CD14-positive monocyte (primary cell): ENCODE data around the gene MTG2. TPM values are rescaled to one million over a fixed set of nuclear protein-coding genes. Genes with fewer than 3 reads are reported as not detected.

ENCODE experiments used
- DNase-seq, 3 donors: peaks; one replicate each; pipeline ENCODE4 v3.0.0-alpha.2; 2011 to 2022
- H2AFZ ChIP-seq: 2 replicates; pipeline ENCODE4 v1.6.0; 2012; ENCODE audit warnings: mild to moderate bottlenecking, low read depth, low read length, inconsistent platforms; ENCODE audit not compliant: insufficient read depth, poor library complexity, severe bottlenecking
- H3K27ac ChIP-seq, 2 donors: 1 replicate in 1 of 2; 2 replicates in 1 of 2; pipeline ENCODE4 v1.5.1; 2012 to 2013; ENCODE audit warnings: low read length in 2 of 2, control low read depth in 1 of 2, inconsistent platforms in 1 of 2, low read depth in 1 of 2, mild to moderate bottlenecking in 1 of 2
- H3K27me3 ChIP-seq, 2 donors: one replicate each; pipeline versions ENCODE4 v1.6.0 to v1.6.1; 2011 to 2013; ENCODE audit warnings: low read length in 2 of 2; ENCODE audit not compliant: control insufficient read depth in 2 of 2, insufficient read depth in 2 of 2
- H3K36me3 ChIP-seq, 2 donors: replicated peaks in 1 of 2; 1 replicate in 1 of 2; 2 replicates in 1 of 2; pipeline versions ENCODE4 v1.5.1 to v1.6.1; 2012 to 2013; ENCODE audit warnings: low read length in 2 of 2, control low read depth in 1 of 2, inconsistent platforms in 1 of 2, mild to moderate bottlenecking in 1 of 2; ENCODE audit not compliant: insufficient read depth in 2 of 2, control insufficient read depth in 1 of 2
- H3K4me1 ChIP-seq, 2 donors: 1 replicate in 1 of 2; 2 replicates in 1 of 2; pipeline versions ENCODE4 v1.5.1 to v1.6.1; 2012 to 2013; ENCODE audit warnings: low read length in 2 of 2, control low read depth in 1 of 2, inconsistent platforms in 1 of 2, mild to moderate bottlenecking in 1 of 2, moderate library complexity in 1 of 2; ENCODE audit not compliant: insufficient read depth in 2 of 2, control insufficient read depth in 1 of 2
- H3K4me2 ChIP-seq: replicated peaks from 2 replicates; pipeline ENCODE3; 2012; ENCODE audit warnings: low read length, moderate library complexity, mild to moderate bottlenecking; ENCODE audit not compliant: poor library complexity, severe bottlenecking; ENCODE audit errors: extremely low read depth
- H3K4me3 ChIP-seq, 3 experiments: fragments of 200-600 bp in 1 of 3; sonication (generic) in 1 of 3; replicated peaks in 1 of 3; 1 replicate in 2 of 3; 2 replicates in 1 of 3; pipeline ENCODE4 v1.5.1; 2011 to 2013; ENCODE audit warnings: low read length in 3 of 3, mild to moderate bottlenecking in 3 of 3, control low read depth in 2 of 3, low read depth in 2 of 3, inconsistent platforms in 1 of 3, moderate library complexity in 1 of 3
- H3K79me2 ChIP-seq: 2 replicates; pipeline ENCODE4 v1.6.0; 2012; ENCODE audit warnings: mild to moderate bottlenecking, control low read depth, inconsistent platforms, low read length, moderate library complexity; ENCODE audit not compliant: insufficient read depth
- H3K9ac ChIP-seq: 2 replicates; pipeline ENCODE4 v1.6.0; 2017; ENCODE audit warnings: low read length, mild to moderate bottlenecking; ENCODE audit not compliant: insufficient read depth, poor library complexity, severe bottlenecking
- H3K9me3 ChIP-seq, 2 donors: replicated peaks in 1 of 2; 1 replicate in 1 of 2; 2 replicates in 1 of 2; pipeline versions ENCODE4 v1.5.1 to v1.6.1; 2012 to 2013; ENCODE audit warnings: low read length in 2 of 2, control low read depth in 1 of 2; ENCODE audit not compliant: control insufficient read depth in 1 of 2, insufficient read depth in 1 of 2
- H4K20me1 ChIP-seq: 2 replicates; pipeline ENCODE4 v1.6.0; 2012; ENCODE audit warnings: mild to moderate bottlenecking, low read length, control low read depth, moderate library complexity; ENCODE audit not compliant: insufficient read depth
- H3K27ac Mint-ChIP-seq, 7 donors: one replicate each; pipeline ENCODE4 v1.8.0; 2020; ENCODE audit warnings: mild to moderate bottlenecking in 7 of 7, mixed read lengths in 7 of 7, moderate library complexity in 6 of 7, inconsistent platforms in 2 of 7
- H3K27me3 Mint-ChIP-seq, 3 donors: one replicate each; pipeline ENCODE4 v1.8.0; 2021 to 2022; ENCODE audit warnings: low read depth in 3 of 3, mild to moderate bottlenecking in 3 of 3, mixed read lengths in 3 of 3, moderate library complexity in 3 of 3, inconsistent platforms in 1 of 3
- H3K36me3 Mint-ChIP-seq, 2 donors: one replicate each; pipeline ENCODE4 v1.8.0; 2020; ENCODE audit warnings: mixed read lengths in 2 of 2, inconsistent platforms in 1 of 2, mild to moderate bottlenecking in 1 of 2
- H3K4me1 Mint-ChIP-seq: one replicate; pipeline ENCODE4 v1.8.0; 2020; ENCODE audit warnings: mild to moderate bottlenecking, mixed read lengths
- H3K4me3 Mint-ChIP-seq, 2 donors: one replicate each; pipeline ENCODE4 v1.8.0; 2020; ENCODE audit warnings: mild to moderate bottlenecking in 2 of 2, mixed read lengths in 2 of 2, moderate library complexity in 1 of 2
- H3K9me3 Mint-ChIP-seq, 7 donors: one replicate each; pipeline ENCODE4 v1.8.0; 2020 to 2022; ENCODE audit warnings: mixed read lengths in 7 of 7, mild to moderate bottlenecking in 6 of 7, moderate library complexity in 6 of 7, inconsistent platforms in 2 of 7
- WGBS: methylation state at CpG from one replicate; pipeline ENCODE4 v1.1.5; 2013; ENCODE audit warnings: missing lambda C conversion rate; ENCODE audit not compliant: insufficient coverage; 5-methylcytosine and 5-hydroxymethylcytosine counted together
- intact Hi-C, 2 donors: fragments of 100-400 bp; cut with micrococcal nuclease; formaldehyde crosslinking; loops; one replicate each; pipeline versions ENCODE4 v1.15.0 to v1.15.1; 2023
- polyA plus RNA-seq, 3 donors: library from polyadenylated mRNA; depleted of rRNA in 1 of 3; unstranded in 2 of 3; stranded (reverse) in 1 of 3; fragments of 300-500 nt in 2 of 3; fragments of >200 nt in 1 of 3; fragmentation: Illumina TruSeq in 2 of 3; gene quantifications; 1 replicate in 2 of 3; 2 replicates in 1 of 3; pipeline ENCODE4 v1.2.3, GENCODE V29; 2012 to 2021
- TF ChIP-seq, protein P1 (sequence below): fragments of 200-600 bp; IDR thresholded peaks from one replicate; pipeline ENCODE4 v1.8.0; 2022; ENCODE audit warnings: antibody characterized with exemption, mild to moderate bottlenecking

MTG2 gene
- polyA plus RNA-seq, 3 donors, result 10.8 to 16.1 (median 14.9) TPM

GRCh38 chr20:62150310-62150575 lies 32.6 kb upstream of the MTG2 start:
- Histone ChIP-seq H3K9ac (no peak overlapping the region), H2AFZ (no peak overlapping the region), H3K4me2 (no peak overlapping the region), H3K27me3 (no peaks in the 10 kb centered on the region), H3K36me3 (peaks cover 4 to 31% of the 10 kb centered on the region in 2 donors), H3K27ac (no peak overlapping the region), H3K4me3 (no peak overlapping the region), H4K20me1 (peaks cover 98% of the 10 kb centered on the region), H3K9me3 (peaks cover 8 to 27% of the 10 kb centered on the region in 2 donors), H3K79me2 (peaks cover 96% of the 10 kb centered on the region), H3K4me1 (peaks cover under 1 to 5% of the 10 kb centered on the region in 2 donors)
- Mint-ChIP-seq H3K4me1 (peaks cover 11% of the 10 kb centered on the region), H3K9me3 (peaks cover 15 to 22% (median 21%) of the 10 kb centered on the region in 7 donors), H3K27ac (no peak overlapping the region), H3K4me3 (no peak overlapping the region), H3K27me3 (no peaks in the 10 kb centered on the region), H3K36me3 (peaks cover 28 to 51% of the 10 kb centered on the region in 2 donors)
- TF ChIP-seq, protein P1, sequence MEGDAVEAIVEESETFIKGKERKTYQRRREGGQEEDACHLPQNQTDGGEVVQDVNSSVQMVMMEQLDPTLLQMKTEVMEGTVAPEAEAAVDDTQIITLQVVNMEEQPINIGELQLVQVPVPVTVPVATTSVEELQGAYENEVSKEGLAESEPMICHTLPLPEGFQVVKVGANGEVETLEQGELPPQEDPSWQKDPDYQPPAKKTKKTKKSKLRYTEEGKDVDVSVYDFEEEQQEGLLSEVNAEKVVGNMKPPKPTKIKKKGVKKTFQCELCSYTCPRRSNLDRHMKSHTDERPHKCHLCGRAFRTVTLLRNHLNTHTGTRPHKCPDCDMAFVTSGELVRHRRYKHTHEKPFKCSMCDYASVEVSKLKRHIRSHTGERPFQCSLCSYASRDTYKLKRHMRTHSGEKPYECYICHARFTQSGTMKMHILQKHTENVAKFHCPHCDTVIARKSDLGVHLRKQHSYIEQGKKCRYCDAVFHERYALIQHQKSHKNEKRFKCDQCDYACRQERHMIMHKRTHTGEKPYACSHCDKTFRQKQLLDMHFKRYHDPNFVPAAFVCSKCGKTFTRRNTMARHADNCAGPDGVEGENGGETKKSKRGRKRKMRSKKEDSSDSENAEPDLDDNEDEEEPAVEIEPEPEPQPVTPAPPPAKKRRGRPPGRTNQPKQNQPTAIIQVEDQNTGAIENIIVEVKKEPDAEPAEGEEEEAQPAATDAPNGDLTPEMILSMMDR, result no peak
- no peak for DNase-seq
- intact Hi-C loops, result no loop called here
- 98% methylated on average over 9 of the region's 11 CpGs for WGBS

DNA sequence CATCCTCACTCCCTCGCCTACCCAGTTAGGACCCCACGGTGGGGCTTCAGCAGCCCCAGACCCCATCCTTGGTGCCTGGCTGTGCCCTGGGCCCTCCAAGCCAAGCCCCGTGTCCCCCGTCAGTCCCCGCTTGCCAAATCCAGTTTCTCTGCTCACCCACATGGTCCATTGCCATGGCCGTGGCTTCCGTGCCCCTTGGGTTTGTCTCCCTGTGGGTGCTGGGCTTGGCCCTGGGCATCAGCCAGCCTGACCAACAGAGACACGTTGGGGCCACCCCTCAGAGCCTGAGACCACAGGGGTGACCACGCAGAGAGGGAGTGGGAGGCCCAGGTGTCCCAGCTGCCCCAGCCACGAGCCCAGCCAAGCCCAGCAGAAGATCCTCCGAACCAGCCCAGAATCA lies 31.6 kb upstream of the MTG2 start:
- H3K27ac ChIP-seq, result no peak overlapping the region
- H3K9ac ChIP-seq, result no peak overlapping the region
- Mint-ChIP-seq H3K4me3 (no peak overlapping the region), H3K36me3 (peaks cover 33 to 61% of the 10 kb centered on the region in 2 donors), H3K9me3 (peaks cover 15 to 22% (median 21%) of the 10 kb centered on the region in 7 donors), H3K27ac (peak overlapping the region in 1 of 7 donors; percentile 55), H3K4me1 (peaks cover 2% of the 10 kb centered on the region), H3K27me3 (peaks cover 0 to 3% (median under 1%) of the 10 kb centered on the region in 3 donors)
- H3K36me3 ChIP-seq, result peaks cover 4 to 40% of the 10 kb centered on the region in 2 donors
- H3K9me3 ChIP-seq, result peaks cover 8 to 27% of the 10 kb centered on the region in 2 donors
- intact Hi-C loops, result no loop called here
- H3K4me3 ChIP-seq, result no peak overlapping the region
- DNase-seq, result no peak
- no peak overlapping the region for H3K4me2 ChIP-seq
- WGBS, result 94% methylated on average over 11 of the region's 11 CpGs
- H3K79me2 ChIP-seq, result peaks cover 86% of the 10 kb centered on the region
- H4K20me1 ChIP-seq, result peaks cover 97% of the 10 kb centered on the region
- no peaks in the 10 kb centered on the region for H3K4me1 ChIP-seq
- TF ChIP-seq, protein P1, result no peak
- H3K27me3 ChIP-seq, result no peaks in the 10 kb centered on the region
- no peak overlapping the region for H2AFZ ChIP-seq
